Measurements from ENCODE around the gene SPDYE8.
"Not testable (repeated sequence)": the region's sequence is repeated elsewhere in the genome, so short reads cannot be mapped to it uniquely, and the experiment has no call there.

GRCh38 chr7:72990146-72990913 is 39.2 kb downstream of the SPDYE8 start:
- not testable (repeated sequence) for TF ChIP-seq POLR2A (IDR thresholded peaks at IDR 0.05; ENCODE audit: low read length); GATA1 (IDR thresholded peaks at IDR 0.05; ENCODE audit: low read depth, low read length)
